Measurements from ENCODE around the gene H6PD. TPM values are rescaled to one million over a fixed set of nuclear protein-coding genes. Genes with fewer than 3 reads are reported as not detected.

Gene H6PD, protein sequence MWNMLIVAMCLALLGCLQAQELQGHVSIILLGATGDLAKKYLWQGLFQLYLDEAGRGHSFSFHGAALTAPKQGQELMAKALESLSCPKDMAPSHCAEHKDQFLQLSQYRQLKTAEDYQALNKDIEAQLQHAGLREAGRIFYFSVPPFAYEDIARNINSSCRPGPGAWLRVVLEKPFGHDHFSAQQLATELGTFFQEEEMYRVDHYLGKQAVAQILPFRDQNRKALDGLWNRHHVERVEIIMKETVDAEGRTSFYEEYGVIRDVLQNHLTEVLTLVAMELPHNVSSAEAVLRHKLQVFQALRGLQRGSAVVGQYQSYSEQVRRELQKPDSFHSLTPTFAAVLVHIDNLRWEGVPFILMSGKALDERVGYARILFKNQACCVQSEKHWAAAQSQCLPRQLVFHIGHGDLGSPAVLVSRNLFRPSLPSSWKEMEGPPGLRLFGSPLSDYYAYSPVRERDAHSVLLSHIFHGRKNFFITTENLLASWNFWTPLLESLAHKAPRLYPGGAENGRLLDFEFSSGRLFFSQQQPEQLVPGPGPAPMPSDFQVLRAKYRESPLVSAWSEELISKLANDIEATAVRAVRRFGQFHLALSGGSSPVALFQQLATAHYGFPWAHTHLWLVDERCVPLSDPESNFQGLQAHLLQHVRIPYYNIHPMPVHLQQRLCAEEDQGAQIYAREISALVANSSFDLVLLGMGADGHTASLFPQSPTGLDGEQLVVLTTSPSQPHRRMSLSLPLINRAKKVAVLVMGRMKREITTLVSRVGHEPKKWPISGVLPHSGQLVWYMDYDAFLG
- 14.1 and 16.7 TPM in 2 replicates for total RNA-seq (2014; rRNA removed; shearing (Covaris generic); ENCODE audit: low replicate concordance)

DNA sequence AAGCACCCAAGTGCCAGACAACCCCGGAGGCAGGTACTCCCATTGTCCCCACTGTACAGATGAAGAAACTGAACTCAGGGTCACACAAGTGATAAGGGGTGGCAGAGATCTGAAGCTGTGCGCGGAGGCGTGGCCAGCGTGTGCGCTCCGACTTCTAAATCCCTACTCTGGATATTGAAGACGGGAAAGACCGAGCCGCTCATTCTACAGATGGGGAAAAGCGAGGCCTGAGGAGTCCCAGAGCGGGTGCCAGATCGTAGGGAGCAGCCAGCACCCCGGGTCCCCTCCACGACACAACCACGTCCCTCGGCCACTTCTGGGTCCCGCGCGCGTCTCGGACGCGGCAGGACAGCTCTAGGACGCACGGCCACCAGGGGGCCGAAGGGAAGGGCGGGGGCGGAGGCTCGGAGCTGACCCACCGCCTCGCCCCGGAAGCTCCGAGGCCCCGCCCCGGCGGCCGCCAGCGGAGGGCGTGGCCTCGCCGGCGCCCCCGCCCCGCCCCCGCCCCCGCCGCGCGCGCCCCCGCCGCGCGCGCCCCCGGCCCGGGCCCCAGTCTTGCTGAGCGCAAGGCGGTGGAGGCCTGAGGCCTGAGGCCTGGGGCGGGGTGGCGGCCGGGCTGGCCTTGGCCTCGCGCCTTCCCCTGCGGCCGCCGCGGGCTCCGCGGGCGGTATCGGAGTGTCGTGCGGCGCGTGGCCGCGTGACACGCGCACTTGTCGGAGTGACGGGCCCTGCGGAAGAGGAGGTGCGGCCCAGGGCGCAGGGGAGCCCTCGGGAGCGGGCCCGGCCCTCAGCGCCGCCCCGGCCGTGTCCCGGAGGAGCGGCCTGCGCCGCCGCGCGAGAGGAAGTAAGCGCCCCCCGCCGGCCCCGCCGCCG is at the start of gene H6PD:
H6PD (plus strand) TSS at position 552 of the 873 bp plus-strand sequence. CDS start 10,161 bp downstream, outside the sequence.
- H3K4me3 ChIP-seq: peak within 1 kb of the TSS; percentile 59
- no peaks in the 10 kb centered on the region for H3K27me3 ChIP-seq
- H3K9me3 ChIP-seq: no peaks in the 10 kb centered on the region
- DNase-seq: peak; percentile 83
- H3K36me3 ChIP-seq: no peaks in the 10 kb centered on the region; the same call in 1 of the 2 replicates

DNA sequence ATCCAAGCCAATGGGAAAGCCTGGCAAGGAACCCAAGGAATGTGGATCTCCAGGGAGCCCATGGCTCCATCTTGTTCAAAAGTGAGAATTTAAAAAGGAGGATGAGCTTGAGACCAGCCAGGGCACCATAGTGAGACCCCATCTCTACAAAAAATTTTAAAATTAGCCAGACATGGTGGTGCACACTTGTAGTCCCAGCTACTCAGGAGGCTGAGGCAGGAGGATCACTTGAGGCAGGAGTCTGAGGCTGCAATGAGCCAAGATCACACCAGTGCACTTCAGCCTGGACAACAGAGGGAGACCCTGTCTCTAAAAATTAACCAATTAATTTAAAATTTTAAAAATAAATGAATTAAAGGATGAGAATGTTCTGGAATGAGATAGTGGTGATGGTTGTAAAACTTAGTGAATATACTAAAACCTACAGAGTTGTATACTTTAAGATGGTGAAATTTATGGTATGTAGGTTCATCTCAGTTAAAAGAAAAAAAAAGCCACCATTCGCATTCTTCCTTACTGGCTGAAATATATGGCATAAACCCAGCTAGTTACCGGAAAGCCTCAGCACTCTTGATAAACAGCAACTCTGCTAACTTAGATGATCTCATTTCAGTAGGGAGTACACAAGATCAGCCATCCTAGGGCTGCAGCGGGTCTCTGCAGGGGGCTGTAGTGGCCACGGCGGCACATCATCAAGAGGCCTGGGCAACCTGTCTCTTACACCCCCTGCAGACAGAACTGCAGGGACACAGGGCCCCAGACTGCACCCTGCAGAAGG is 48.3 kb upstream of the H6PD start:
- no peak for DNase-seq

DNA sequence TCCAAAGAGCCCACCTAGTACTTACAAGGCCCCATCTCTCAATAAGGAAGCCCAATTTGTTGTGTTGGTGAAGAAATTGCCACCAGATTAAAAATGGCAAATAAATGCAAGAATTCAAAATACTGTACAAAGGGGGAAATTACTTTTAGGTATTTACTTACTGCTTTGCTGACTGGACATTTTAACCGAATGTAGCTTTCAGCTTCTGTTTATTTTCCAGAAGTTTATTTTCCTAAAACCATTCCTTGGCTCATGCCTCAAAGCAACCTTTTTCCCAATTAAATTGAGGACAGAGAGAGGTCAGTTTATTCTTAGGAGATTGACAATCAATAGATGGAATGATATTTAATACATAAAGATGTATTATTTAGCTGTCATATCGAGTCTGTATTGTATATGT is 47.6 kb upstream of the H6PD start:
- no peak for DNase-seq
- H3K4me3 ChIP-seq: no peak overlapping the region
- no peaks in the 10 kb centered on the region for H3K9me3 ChIP-seq
- no peaks in the 10 kb centered on the region for H3K36me3 ChIP-seq
- no peaks in the 10 kb centered on the region for H3K27me3 ChIP-seq

More for the DNA sequence above, 48.3 kb upstream of the H6PD start:
- H3K27me3 ChIP-seq: no peaks in the 10 kb centered on the region
- no peaks in the 10 kb centered on the region for H3K36me3 ChIP-seq
- H3K4me3 ChIP-seq: no peak overlapping the region
- no peaks in the 10 kb centered on the region for H3K9me3 ChIP-seq

DNA sequence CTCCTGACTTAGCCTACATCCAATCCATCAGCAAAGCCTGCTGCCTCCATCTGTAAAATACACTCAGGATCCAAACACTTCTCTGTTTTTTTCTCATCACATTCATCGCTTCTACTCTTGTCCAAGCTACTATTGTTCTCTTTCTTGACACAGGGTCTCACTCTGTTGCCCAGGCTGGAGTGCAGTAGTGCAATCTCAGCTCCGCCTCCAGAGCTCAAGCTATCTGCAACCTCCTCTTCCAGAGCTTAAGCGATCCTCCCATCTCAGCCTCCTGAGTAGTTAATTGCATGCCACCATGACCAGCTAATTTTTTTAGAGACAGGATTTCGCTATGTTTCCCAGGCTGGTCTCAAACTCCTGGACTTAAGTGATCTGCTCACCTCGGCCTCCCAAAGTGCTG is 44.3 kb upstream of the H6PD start:
- no peaks in the 10 kb centered on the region for H3K9me3 ChIP-seq
- no peaks in the 10 kb centered on the region for H3K27me3 ChIP-seq
- no peak overlapping the region for H3K4me3 ChIP-seq
- no peak for DNase-seq
- no peaks in the 10 kb centered on the region for H3K36me3 ChIP-seq

DNA sequence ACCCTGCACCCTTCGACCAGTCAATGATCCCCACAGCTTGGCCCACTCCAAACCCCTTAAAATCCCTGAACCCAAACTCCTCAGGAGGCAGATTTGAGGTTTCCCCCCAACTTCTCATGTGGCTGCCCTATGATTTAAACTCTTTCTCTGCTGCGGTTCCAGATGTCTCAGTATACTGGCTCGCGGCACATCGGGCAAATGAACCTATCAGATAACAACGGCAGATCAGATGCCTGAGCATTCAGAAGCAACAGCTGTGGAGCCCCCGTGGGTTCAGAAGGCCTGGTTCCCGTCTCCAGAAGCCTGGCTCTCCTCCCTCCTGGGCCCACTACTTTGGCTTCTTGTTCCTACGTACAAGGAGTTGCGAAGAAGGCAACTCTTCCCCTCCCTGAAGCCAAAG is 43.3 kb upstream of the H6PD start:
- Histone ChIP-seq H3K27me3 (no peaks in the 10 kb centered on the region), H3K9me3 (no peaks in the 10 kb centered on the region), H3K4me3 (no peak overlapping the region), H3K36me3 (no peaks in the 10 kb centered on the region)
- no peak for DNase-seq

DNA sequence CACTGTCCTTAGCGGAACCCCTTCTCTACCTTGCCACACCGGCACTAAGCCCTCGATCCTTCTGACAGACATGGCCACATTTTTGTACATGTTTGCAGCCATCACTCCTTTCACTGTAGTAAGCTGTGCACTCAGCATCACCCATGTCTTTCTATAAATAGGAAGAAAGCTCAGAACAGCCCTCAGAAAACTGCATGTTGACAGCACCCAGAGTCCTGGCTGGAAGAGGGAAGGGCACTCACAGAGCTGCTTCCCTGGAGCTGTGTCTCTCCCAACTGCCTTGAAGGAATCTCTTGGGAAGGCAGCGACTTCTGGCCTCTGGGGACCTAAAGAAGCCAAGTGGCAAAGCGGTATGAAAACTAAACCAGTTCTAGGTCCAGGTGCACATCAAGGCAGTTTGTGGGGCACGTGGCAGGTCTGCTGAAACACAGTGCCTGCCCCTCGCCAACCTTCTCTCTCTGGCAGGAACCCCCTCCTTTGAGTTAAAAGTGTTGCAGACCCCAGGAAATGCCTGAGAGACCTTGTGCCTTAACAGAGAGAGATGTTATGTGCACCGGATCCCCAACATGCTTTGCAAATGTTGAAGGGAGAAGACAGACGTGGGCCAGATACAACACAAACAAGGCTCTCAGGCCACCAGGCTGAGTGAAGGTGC is 41.9 kb upstream of the H6PD start:
- no peak for DNase-seq
- Histone ChIP-seq H3K4me3 (no peak overlapping the region), H3K9me3 (no peaks in the 10 kb centered on the region), H3K27me3 (no peaks in the 10 kb centered on the region), H3K36me3 (no peaks in the 10 kb centered on the region)

DNA sequence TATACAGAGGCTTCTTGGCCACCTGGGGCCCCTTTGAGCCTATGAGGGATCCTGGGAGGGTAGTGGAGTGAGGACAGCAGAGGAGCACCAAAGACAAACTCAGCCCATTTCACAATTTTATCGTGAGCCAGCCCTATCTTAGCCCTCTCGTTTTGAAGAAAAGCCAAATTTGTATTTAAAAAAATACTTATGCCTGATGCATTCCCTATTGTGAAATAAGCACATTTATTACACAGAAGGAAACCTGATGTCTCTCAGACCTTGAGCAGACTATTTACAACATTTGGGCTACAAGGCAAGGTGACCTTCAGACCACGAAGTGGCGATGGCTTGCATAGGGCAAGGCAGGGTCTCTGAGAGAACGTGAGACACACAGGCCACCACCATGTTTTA is 41.3 kb upstream of the H6PD start:
- H3K27me3 ChIP-seq: no peaks in the 10 kb centered on the region
- DNase-seq: no peak
- H3K9me3 ChIP-seq: no peaks in the 10 kb centered on the region
- H3K36me3 ChIP-seq: no peaks in the 10 kb centered on the region
- H3K4me3 ChIP-seq: no peak overlapping the region

DNA sequence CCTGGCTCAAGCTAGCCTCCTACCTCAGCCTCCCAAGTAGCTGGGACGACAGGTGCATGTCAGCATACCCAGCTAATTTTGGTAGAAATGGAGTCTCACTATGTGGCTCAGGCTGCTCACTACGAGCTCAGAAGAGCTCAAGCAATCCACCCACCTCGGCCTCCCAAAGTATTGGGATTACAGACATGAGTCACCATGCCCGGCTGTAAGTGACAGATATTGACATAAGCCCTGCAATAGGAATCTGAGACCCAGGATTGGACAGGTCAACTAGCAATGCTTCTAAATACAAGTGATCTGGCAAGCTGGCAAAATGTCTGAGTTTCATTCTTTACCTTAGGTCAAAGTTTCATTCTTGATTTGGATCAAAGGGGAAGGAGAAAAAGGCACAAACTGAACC is 40.5 kb upstream of the H6PD start:
- Histone ChIP-seq H3K27me3 (no peaks in the 10 kb centered on the region), H3K4me3 (no peak overlapping the region), H3K9me3 (no peaks in the 10 kb centered on the region), H3K36me3 (no peaks in the 10 kb centered on the region)
- DNase-seq: peak; percentile 17

DNA sequence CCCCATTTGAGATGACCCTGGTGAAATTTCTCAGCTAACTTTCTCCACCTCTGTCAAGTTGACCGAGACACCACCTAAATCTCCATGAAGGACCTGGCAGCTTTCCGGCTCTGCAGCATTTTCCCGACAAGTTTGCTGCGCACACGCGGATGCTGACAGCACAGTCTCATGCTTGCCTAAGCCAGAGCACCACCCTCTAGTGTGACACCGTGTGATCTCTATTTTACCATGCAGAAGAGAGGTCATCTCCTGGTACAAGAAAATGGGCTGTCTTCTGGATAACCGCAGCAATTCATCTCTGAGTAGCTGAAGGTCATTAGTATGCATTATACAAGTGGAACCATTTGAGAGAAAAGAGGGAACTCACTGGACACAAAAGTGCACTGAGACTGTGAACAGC is 38.9 kb upstream of the H6PD start:
- no peaks in the 10 kb centered on the region for H3K36me3 ChIP-seq
- no peaks in the 10 kb centered on the region for H3K27me3 ChIP-seq
- H3K9me3 ChIP-seq: no peaks in the 10 kb centered on the region
- no peak for DNase-seq
- no peak overlapping the region for H3K4me3 ChIP-seq

DNA sequence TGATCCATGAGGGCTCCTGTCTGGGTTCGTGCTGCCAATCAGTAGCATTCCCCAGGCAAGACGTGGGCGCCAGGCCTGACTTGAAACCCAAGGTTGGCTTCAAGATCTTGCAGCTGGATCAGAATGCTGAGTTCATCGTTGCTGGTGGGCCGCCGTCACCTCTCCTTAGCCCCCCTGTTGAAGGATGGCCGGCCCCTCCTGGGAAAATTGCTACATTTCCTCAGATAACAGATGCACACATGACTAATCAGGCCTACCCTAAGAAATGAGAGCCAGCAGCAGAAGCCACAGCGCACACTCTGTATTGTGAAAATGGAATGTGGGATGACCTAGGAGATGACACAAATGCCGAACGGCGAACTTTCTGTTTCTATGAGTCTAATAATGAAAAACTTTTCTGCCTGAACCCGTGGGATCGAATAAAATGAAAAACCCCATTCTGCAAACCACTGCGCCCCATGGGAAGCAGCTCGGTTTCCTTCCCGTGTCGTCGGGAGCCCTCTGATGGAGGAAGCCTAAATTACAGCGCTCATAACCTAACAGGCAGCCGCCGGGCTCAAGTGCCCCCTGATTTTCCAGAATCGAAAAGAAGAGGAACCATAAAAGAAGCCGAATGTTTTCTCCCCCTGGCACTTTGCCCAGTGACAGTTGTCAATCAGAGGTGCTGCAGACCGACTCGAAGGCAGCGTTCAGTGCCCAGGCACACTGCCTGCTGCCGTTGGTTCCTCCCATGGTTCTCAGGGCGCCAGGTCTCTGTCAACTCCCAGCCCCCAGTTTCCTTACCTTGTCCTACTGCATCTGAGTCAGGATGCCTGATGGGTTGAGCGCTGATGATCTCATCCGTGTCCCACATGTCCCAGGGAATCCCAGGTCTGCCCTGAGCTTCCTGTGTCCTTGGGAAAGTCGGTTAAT is 38.2 kb upstream of the H6PD start:
- Histone ChIP-seq H3K36me3 (no peaks in the 10 kb centered on the region), H3K9me3 (no peaks in the 10 kb centered on the region), H3K27me3 (no peaks in the 10 kb centered on the region), H3K4me3 (no peak overlapping the region)
- DNase-seq: peak; percentile 45

DNA sequence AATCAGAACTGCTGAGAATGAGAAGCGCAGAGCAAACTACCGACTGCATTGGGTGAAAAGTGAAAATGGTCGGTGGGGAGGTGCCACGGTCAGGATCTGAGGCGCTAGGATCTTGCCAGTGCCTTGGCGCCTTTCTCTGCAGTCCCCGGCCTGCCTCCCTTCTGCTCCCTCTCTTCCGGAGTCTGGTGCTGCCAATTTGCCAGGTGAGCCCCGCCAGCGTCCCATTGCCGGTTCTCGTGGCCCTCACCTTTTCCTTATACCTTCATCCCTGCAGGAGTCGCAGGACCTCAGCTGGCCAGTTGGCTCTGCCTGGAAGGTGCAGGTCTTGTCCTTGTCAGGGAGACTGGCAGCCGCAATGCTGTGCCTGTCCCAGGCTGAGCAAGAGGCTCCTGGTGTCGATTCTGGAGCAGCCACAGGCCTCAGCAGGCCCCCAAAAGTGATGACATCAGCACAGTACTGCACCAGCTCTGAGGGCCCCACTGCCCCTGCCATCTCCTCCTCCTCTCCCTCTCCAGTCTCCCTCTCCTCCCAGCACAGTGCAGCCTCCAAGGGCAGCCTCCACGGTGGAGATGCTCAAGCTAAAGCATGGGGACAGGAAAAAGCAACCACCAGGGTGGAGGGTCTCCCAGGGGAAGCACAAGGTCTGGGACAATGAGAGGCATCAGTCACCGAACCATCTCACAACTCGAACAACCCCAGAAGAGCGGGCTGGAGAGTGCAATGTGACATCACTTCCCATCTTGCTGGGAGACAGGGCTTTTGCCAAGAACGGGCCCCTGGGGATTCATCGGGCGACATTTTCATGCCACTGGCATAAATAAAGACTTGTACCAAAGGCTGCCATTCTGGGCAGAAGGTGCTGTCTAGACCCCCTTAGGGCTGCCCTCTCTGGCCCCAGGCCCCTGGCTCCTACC is 37.1 kb upstream of the H6PD start:
- Histone ChIP-seq H3K9me3 (no peaks in the 10 kb centered on the region), H3K27me3 (no peaks in the 10 kb centered on the region), H3K36me3 (no peaks in the 10 kb centered on the region), H3K4me3 (no peak overlapping the region)
- no peak for DNase-seq

DNA sequence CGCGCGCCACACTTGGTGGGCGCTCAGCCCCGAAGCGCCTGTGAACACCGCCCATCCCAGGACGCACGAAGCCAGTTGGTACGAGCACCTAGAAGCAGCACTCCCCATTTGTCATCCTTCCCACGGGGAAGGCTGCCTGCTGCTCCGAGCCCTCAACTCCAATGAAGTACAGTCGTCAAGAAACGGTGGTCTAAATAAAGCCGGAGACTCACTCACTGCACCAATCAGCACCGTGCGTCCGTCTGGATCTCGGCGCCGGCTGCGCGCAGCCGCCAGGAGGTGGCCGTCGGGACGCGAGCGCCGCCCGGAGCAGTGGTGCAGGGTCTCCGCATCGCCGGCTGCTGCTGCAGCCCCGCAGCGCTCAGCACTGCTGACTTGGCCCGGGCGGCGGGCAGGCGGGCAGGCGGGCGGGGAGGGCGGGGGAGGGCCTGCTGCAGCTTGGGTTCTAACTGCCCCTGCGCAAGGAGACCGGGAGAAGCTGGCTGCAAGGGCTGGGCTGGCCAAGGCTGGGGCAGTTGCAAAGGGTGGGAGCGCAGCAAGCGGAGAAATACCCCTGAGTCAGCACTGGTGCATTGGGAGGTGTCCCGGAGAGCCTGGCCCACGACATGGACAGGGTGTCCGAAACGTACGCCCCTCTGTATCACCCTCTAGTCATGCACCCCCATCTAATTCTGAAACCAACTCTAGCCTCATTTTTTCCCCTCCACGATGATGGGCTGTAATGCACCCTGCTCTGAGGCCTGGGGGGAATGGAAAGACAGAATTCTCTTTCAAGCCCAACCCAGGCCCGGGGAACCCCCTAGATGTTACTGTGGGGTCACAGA is 35.8 kb upstream of the H6PD start:
- no peaks in the 10 kb centered on the region for H3K36me3 ChIP-seq
- no peaks in the 10 kb centered on the region for H3K9me3 ChIP-seq
- H3K4me3 ChIP-seq: no peak overlapping the region
- H3K27me3 ChIP-seq: no peaks in the 10 kb centered on the region
- DNase-seq: no peak

DNA sequence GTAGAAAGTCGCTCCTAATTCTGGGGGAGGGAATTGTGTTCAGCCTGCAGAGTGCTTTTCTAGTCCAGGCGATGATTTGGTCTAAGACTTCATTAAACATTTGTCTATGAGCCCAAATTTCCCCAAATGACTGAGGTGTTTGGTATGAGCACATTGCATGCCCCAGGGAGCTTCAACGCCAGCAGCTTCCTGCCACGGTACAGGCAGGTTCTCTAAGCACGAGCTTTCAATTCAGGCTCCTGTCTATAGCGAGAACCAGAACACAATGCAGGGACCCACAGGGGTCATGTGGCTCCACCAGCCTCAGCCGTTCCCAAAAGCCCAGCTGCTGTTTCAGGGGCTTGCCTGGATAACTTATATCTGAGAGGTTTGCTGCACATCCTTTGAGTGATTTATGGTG is 34.1 kb upstream of the H6PD start:
- H3K27me3 ChIP-seq: no peaks in the 10 kb centered on the region
- DNase-seq: no peak
- H3K36me3 ChIP-seq: no peaks in the 10 kb centered on the region
- H3K9me3 ChIP-seq: no peaks in the 10 kb centered on the region
- no peak overlapping the region for H3K4me3 ChIP-seq
